ENCODE results near the gene ERC2.
A peak's percentile ranks its signal among the peaks of the same experiment; 100 is the strongest.

The ERC2 gene

GRCh38 chr3:56197259-56197965 lies 270.9 kb downstream of the ERC2 start:
- TF ChIP-seq, protein P1, sequence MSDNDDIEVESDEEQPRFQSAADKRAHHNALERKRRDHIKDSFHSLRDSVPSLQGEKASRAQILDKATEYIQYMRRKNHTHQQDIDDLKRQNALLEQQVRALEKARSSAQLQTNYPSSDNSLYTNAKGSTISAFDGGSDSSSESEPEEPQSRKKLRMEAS (IDR thresholded peaks at IDR 0.05; ENCODE audit: low read depth, low read length) = no peak
- no peak for TF ChIP-seq MYC (IDR thresholded peaks at IDR 0.05; ENCODE audit: low read depth, low read length)
- no peak for TF ChIP-seq POLR2A (IDR thresholded peaks at IDR 0.05; ENCODE audit: extremely low read depth, insufficient read length)
- TF ChIP-seq, protein P2, sequence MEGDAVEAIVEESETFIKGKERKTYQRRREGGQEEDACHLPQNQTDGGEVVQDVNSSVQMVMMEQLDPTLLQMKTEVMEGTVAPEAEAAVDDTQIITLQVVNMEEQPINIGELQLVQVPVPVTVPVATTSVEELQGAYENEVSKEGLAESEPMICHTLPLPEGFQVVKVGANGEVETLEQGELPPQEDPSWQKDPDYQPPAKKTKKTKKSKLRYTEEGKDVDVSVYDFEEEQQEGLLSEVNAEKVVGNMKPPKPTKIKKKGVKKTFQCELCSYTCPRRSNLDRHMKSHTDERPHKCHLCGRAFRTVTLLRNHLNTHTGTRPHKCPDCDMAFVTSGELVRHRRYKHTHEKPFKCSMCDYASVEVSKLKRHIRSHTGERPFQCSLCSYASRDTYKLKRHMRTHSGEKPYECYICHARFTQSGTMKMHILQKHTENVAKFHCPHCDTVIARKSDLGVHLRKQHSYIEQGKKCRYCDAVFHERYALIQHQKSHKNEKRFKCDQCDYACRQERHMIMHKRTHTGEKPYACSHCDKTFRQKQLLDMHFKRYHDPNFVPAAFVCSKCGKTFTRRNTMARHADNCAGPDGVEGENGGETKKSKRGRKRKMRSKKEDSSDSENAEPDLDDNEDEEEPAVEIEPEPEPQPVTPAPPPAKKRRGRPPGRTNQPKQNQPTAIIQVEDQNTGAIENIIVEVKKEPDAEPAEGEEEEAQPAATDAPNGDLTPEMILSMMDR (IDR thresholded peaks at IDR 0.05; ENCODE audit: low read depth, low read length) = no peak
- H3K4me3 ChIP-seq (ENCODE audit: low read depth, low read length) = no peak overlapping the region
- DNase-seq (ENCODE audit: low read depth) = peak; percentile 8

GRCh38 chr3:56196700-56197099 lies 271.6 kb downstream of the ERC2 start:
- TF ChIP-seq MYC (IDR thresholded peaks at IDR 0.05; ENCODE audit: low read depth, low read length) (no peak), POLR2A (IDR thresholded peaks at IDR 0.05; ENCODE audit: extremely low read depth, insufficient read length) (no peak)
- TF ChIP-seq, protein P1 (IDR thresholded peaks at IDR 0.05; ENCODE audit: low read depth, low read length) = no peak
- TF ChIP-seq, protein P2 (IDR thresholded peaks at IDR 0.05; ENCODE audit: low read depth, low read length) = no peak
- no peak for DNase-seq (ENCODE audit: low read depth)

GRCh38 chr3:56193519-56193918 lies 274.7 kb downstream of the ERC2 start:
- no peak for DNase-seq (ENCODE audit: low read depth)
- TF ChIP-seq, protein P1 (IDR thresholded peaks at IDR 0.05; ENCODE audit: low read depth, low read length) = no peak
- TF ChIP-seq, protein P2 (IDR thresholded peaks at IDR 0.05; ENCODE audit: low read depth, low read length) = no peak
- TF ChIP-seq POLR2A (IDR thresholded peaks at IDR 0.05; ENCODE audit: extremely low read depth, insufficient read length) (no peak), MYC (IDR thresholded peaks at IDR 0.05; ENCODE audit: low read depth, low read length) (no peak)
- H3K4me3 ChIP-seq (ENCODE audit: low read depth, low read length) = no peak overlapping the region

More at GRCh38 chr3:56196700-56197099, 271.6 kb downstream of the ERC2 start:
- H3K4me3 ChIP-seq (ENCODE audit: low read depth, low read length) = no peak overlapping the region

- no peak for DNase-seq (ENCODE audit: low read depth)
- no peak overlapping the region for H3K4me3 ChIP-seq (ENCODE audit: low read depth, low read length)
- TF ChIP-seq POLR2A (IDR thresholded peaks at IDR 0.05; ENCODE audit: extremely low read depth, insufficient read length) (no peak), MYC (IDR thresholded peaks at IDR 0.05; ENCODE audit: low read depth, low read length) (no peak)
- TF ChIP-seq, protein P1 (IDR thresholded peaks at IDR 0.05; ENCODE audit: low read depth, low read length) = no peak
- TF ChIP-seq, protein P2 (IDR thresholded peaks at IDR 0.05; ENCODE audit: low read depth, low read length) = no peak
Observed at GRCh38 chr3:56192001-56192400, 276.3 kb downstream of the ERC2 start.

- no peak for TF ChIP-seq POLR2A (IDR thresholded peaks at IDR 0.05; ENCODE audit: extremely low read depth, insufficient read length)
- TF ChIP-seq, protein P1 (IDR thresholded peaks at IDR 0.05; ENCODE audit: low read depth, low read length) = no peak
- TF ChIP-seq MYC (IDR thresholded peaks at IDR 0.05; ENCODE audit: low read depth, low read length) = no peak
- TF ChIP-seq, protein P2 (IDR thresholded peaks at IDR 0.05; ENCODE audit: low read depth, low read length) = no peak
- no peak for DNase-seq (ENCODE audit: low read depth)
- H3K4me3 ChIP-seq (ENCODE audit: low read depth, low read length) = no peak overlapping the region
Observed at GRCh38 chr3:56190771-56191305, 277.4 kb downstream of the ERC2 start.

Data from NB4 (cell line).